HFF-Myc (cell line): ENCODE data around the gene PGLYRP3.

Experiments used
- DNase-seq: peaks from one replicate; pipeline ENCODE4 v3.0.0-alpha.2; 2011; ENCODE audit warnings: low read depth; ENCODE audit errors: extremely low read depth
- H3K4me3 ChIP-seq: replicated peaks from 2 replicates; pipeline ENCODE4 v1.5.1; 2011; ENCODE audit warnings: low read depth, mild to moderate bottlenecking, control low read depth, low read length
- CTCF ChIP-seq: IDR thresholded peaks from 2 replicates; pipeline ENCODE4 v1.5.1; 2012; ENCODE audit warnings: mild to moderate bottlenecking, low read depth, low read length, control low read depth; ENCODE audit errors: missing control alignments

Gene PGLYRP3

GRCh38 chr1:153346077-153346723, 33.4 kb upstream of the PGLYRP3 start:
- H3K4me3 ChIP-seq: no peak overlapping the region
- TF ChIP-seq CTCF: no peak
- DNase-seq: no peak

- no peak for DNase-seq
- no peak overlapping the region for H3K4me3 ChIP-seq
- no peak for TF ChIP-seq CTCF
Measured at GRCh38 chr1:153345187-153346076, 32.7 kb upstream of the PGLYRP3 start.

GRCh38 chr1:153344718-153345025, 31.9 kb upstream of the PGLYRP3 start:
- H3K4me3 ChIP-seq: no peak overlapping the region
- no peak for TF ChIP-seq CTCF
- DNase-seq: no peak

DNA sequence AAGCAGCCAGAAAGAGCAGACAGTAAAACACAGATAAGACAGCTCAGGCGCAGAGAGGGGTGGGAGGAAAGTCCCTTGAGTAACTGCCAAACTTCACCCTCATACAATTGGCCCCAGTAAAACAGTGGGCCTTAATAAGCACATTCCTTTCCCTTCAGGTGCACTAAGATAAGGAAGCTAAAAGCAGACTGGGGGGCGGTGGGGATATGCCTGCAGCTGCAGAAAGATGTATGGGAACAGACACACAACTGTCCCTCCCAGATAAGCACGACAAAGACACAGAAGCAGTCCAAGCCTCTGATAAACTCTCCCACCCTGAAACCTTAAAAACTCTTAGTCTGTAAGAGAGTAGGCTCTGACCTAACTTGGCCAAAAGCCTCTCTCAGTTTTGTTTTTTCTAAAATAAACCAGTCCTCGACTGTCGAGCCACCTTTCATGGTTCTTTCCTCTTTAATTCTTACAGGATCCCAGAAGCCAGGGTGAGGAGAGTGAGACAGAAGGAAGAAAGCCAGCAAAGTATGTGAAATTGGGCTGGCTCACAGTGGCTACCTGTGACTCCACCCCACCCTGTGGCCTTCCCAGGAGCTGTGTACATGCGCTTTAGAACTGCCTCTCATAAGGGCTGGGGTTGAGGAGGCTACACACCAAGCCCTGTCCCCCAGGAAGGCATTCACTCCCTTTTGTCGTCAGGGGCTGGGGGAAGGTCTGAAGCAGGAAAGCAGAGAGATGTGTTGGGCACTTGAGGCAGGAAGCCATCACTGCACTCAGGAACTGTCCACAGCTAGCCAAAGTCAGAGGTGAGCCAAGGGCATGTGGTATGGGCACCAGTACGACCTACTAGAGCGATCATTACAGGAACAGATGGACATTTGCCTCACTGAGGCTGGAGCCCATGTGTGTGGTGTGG, 31.3 kb upstream of the PGLYRP3 start:
- no peak for DNase-seq
- H3K4me3 ChIP-seq: no peak overlapping the region
- TF ChIP-seq CTCF: no peak

DNA sequence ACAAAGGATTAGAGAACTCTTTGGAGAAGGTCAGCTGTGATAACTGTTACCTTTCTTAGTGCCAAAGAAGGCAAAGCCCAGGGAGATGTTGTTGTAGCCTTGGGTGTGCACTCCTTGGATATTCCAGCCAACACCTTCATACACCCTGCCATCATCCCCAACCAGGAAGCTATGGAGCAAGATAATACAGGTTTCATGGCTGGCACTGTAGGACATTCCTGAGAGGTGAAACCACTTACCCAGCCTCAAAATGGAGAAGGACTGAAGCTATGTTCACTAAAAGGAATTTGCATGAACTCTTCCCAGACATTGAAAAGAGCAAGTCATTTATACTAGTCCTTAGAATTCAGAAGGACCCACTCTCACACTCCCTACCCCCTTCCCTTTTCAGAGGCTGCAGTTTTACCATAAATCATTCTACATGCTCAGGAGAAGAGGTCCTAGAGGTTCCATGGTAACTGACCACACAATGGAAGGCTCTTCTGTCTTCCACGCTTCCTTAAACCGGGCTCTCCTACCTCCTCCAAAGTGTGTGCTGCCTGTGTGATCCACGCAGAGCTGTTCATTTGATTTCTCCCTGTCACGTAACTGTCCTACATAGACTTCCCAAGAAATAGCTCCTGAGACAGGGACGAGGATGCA, 30.4 kb upstream of the PGLYRP3 start:
- TF ChIP-seq CTCF: no peak
- no peak for DNase-seq

GRCh38 chr1:153342178-153342577, 29.4 kb upstream of the PGLYRP3 start:
- H3K4me3 ChIP-seq: no peak overlapping the region
- no peak for TF ChIP-seq CTCF
- DNase-seq: no peak

More for the DNA sequence above, 30.4 kb upstream of the PGLYRP3 start:
- no peak overlapping the region for H3K4me3 ChIP-seq
